KG1 (cell line): ENCODE measurements around the gene ITIH3.

Source experiments
- DNase-seq: peaks from one replicate; lab custom pipeline; 2025; lab: John Stamatoyannopoulos, UW

Gene ITIH3

GRCh38 chr3:52845691-52846431 is 51.3 kb downstream of the ITIH3 start:
- DNase-seq, result no peak

DNA sequence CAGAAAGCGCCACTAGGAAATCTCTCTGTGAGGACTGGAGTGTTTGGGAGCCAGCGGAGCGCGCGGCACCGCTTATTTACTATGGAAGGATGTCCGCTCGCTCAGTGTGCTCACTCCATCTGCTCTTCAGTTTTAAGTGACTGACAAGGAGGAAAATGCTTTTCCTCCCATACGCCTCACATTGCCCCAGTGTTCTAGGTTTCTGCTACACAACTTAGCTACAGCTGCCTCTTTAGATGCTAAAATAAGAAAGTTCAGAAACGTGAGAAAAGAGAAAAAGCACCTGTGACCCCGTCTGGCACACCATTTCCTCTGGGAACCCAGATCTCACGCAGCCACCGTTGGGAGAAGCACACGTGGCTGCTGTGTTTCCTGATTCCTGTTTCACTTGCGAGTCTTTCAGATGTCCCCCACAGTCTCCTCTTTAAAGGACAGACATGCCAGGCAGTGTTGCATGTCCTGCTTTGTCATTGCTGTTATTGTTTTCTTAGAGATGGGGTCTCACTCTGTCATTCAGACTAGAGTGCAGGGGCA is 51.9 kb downstream of the ITIH3 start:
- DNase-seq, result no peak

GRCh38 chr3:52847241-52847640 is 52.6 kb downstream of the ITIH3 start:
- no peak for DNase-seq

DNA sequence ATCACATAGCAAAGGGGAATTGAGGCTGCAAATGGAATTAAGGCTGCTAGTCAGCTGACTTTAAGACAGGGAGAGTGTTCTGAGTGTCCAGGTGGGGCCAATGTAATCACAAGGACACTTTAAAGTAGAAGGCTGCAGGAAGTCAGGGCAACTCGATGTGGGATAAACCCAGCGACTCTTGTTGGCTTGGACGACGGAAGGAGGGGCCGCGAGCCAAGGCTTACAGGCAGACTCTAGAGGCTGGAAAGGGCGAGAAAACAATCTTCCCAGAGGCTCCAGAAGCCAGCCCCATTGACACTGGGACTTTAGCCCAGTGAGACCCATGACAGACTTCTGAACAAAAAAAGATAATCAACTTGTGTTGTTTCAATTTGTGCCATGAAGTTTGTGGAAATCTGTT is 53.1 kb downstream of the ITIH3 start:
- no peak for DNase-seq

DNA sequence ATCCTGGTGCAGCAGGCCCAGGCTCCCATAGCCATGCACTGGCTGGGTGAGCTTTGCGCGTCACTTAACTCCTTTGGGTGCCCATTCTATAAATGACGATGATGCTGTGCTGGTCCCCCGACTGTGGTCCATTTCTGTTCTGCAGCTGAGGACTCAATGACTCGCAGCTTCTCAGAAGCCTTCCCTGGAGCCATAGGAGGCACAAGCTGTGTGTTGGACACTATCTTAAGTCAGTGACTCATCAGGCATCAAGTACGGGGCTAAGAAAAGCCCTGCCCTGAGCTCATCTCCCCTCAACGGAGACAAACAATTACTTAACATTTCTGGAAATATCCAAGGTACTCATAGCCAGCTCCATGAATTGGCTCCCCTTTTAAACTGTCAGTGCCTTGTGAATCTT is 54.0 kb downstream of the ITIH3 start:
- DNase-seq, result no peak

GRCh38 chr3:52849656-52850055 is 55.1 kb downstream of the ITIH3 start:
- DNase-seq, result no peak

- DNase-seq, result no peak
Observed at GRCh38 chr3:52851348-52851747, 56.8 kb downstream of the ITIH3 start.

GRCh38 chr3:52852419-52852818 is 57.8 kb downstream of the ITIH3 start:
- no peak for DNase-seq

DNA sequence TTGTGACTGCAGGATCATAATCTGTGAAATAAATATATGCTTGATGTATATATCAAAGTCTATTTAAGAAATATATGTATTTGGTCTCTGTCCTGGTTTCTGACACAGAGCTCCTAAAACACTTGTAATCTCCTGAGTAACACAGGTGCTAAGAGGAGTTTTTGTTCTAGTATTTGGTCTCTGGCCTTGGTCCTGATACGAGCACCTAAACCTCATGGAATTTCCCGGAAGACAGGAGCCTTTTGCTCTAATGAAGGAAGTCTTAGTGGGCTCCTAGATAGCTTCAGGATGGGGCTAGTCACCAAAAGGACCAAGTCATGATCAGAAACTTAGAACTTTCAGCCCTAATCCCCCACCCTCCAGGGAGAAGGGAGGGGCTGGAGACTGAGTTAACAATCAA is 59.4 kb downstream of the ITIH3 start:
- no peak for DNase-seq

- no peak for DNase-seq
Observed at GRCh38 chr3:52856666-52857065, 62.1 kb downstream of the ITIH3 start.

DNA sequence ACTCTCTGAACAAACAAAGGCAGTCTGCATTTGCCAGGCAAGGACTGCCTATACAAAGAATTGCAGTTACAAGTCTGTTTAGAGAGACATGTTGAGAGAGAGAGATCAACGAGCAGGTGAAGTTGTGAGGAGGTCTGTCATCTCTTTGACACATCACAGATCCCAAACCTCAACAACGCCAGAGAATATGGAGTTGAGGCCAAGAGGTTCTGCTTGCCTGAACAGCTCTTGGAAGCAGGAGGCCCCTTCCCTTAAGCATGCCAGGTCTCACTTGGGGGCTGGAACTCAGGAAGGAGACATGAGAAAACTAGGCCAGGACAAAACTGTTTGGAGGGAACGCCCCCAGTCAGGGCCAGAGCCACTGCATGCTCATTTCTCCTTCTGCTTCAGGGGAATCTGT is 62.5 kb downstream of the ITIH3 start:
- no peak for DNase-seq

GRCh38 chr3:52857864-52858263 is 63.3 kb downstream of the ITIH3 start:
- DNase-seq, result no peak
